Endothelial cell of umbilical vein (primary cell): ENCODE results near the gene CNST. TPM values are rescaled to one million over a fixed set of nuclear protein-coding genes. Genes with fewer than 3 reads are reported as not detected.

Experiments
- BruUV-seq: library from RNA; stranded (reverse); fragments of 400-500 nt; replicated peaks from 2 replicates; lab custom pipeline; 2021; lab: Mats Ljungman, UMichigan
- CTCF ChIA-PET: fragments of 300-600, 350-600 bp; sonication (Branson Sonifier 250); formaldehyde crosslinking; loops from one replicate; lab custom pipeline; 2021; ENCODE audit warnings: antibody characterized with exemption, inconsistent platforms; lab: Charles Lee
- POLR2A ChIA-PET: fragments of 300-600, 350-600 bp; sonication (Branson Sonifier 250); formaldehyde crosslinking; loops from one replicate; lab custom pipeline; 2021; ENCODE audit warnings: antibody characterized with exemption, inconsistent platforms; lab: Charles Lee
- DNase-seq: peaks from one replicate; pipeline ENCODE4 v3.0.0-alpha.2; 2011; ENCODE audit warnings: low read depth, low spot score
- FAIRE-seq: peaks from 2 replicates; lab custom pipeline; 2011; peaks lifted over from hg19 to GRCh38; lab: Jason Lieb, UNC
- H2AFZ ChIP-seq: 2 replicates; pipeline ENCODE4 v1.6.0; 2012; ENCODE audit warnings: low read depth, low read length, control low read depth, inconsistent platforms
- H3K27ac ChIP-seq: 2 replicates; pipeline ENCODE4 v1.5.1; 2011; ENCODE audit warnings: low read depth, mild to moderate bottlenecking, control low read depth, low read length, moderate library complexity; ENCODE audit not compliant: insufficient read depth
- H3K27me3 ChIP-seq, 2 experiments: 2 replicates each; pipeline versions ENCODE4 v1.6.0 to v1.6.1; 2011; ENCODE audit warnings: low read length in 2 of 2, mixed read lengths in 1 of 2; ENCODE audit not compliant: control insufficient read depth in 2 of 2, insufficient read depth in 2 of 2
- H3K36me3 ChIP-seq, 2 experiments: 2 replicates in 1 of 2; 3 replicates in 1 of 2; pipeline ENCODE4 v1.5.1; 2011; ENCODE audit warnings: low read length in 2 of 2, mild to moderate bottlenecking in 1 of 2, moderate library complexity in 1 of 2; ENCODE audit not compliant: control insufficient read depth in 2 of 2, insufficient read depth in 2 of 2; ENCODE audit errors: extremely low read depth in 1 of 2
- H3K4me1 ChIP-seq: 3 replicates; pipeline ENCODE4 v1.5.1; 2011; ENCODE audit warnings: mild to moderate bottlenecking, low read length; ENCODE audit not compliant: control insufficient read depth, insufficient read depth; ENCODE audit errors: extremely low read depth
- H3K4me2 ChIP-seq: 2 replicates; pipeline ENCODE4 v1.6.1; 2011; ENCODE audit warnings: low read length, control low read depth, mixed read lengths; ENCODE audit not compliant: insufficient read depth
- H3K4me3 ChIP-seq, 3 experiments: fragments of 200-600 bp in 1 of 3; sonication (generic), shearing (Covaris generic) in 1 of 3; replicated peaks in 1 of 3; 2 replicates each; pipeline ENCODE4 v1.5.1; 2011 to 2016; ENCODE audit warnings: control low read depth in 3 of 3, low read length in 3 of 3, mild to moderate bottlenecking in 2 of 3, inconsistent platforms in 1 of 3, low read depth in 1 of 3, moderate library complexity in 1 of 3; ENCODE audit not compliant: insufficient read depth in 1 of 3
- H3K79me2 ChIP-seq: 2 replicates; pipeline ENCODE4 v1.6.0; 2012; ENCODE audit warnings: low read length, inconsistent platforms; ENCODE audit not compliant: control insufficient read depth, insufficient read depth
- H3K9ac ChIP-seq: replicated peaks from 2 replicates; pipeline ENCODE3; 2011; ENCODE audit warnings: low read length, control low read depth; ENCODE audit not compliant: insufficient read depth; ENCODE audit errors: extremely low read depth
- H3K9me1 ChIP-seq: replicated peaks from 3 replicates; pipeline ENCODE4 v1.6.0; 2011; ENCODE audit warnings: mild to moderate bottlenecking, low read length; ENCODE audit not compliant: control insufficient read depth, insufficient read depth; ENCODE audit errors: extremely low read depth
- H3K9me3 ChIP-seq: replicated peaks from 2 replicates; pipeline ENCODE4 v1.5.1; 2012; ENCODE audit warnings: low read length, inconsistent platforms; ENCODE audit not compliant: control insufficient read depth, insufficient read depth
- H4K20me1 ChIP-seq: replicated peaks from 2 replicates; pipeline ENCODE3; 2011; ENCODE audit warnings: mild to moderate bottlenecking, low read length; ENCODE audit not compliant: control insufficient read depth, insufficient read depth; ENCODE audit errors: extremely low read depth
- EZH2 ChIP-seq: IDR thresholded peaks from 2 replicates; pipeline ENCODE4 v1.6.1; 2012; ENCODE audit warnings: borderline replicate concordance, low read depth, mild to moderate bottlenecking, moderate library complexity, low read length, inconsistent platforms; ENCODE audit not compliant: severe bottlenecking
- FOS ChIP-seq: IDR thresholded peaks from 2 replicates; pipeline ENCODE4 v1.6.1; 2011; ENCODE audit warnings: mild to moderate bottlenecking, low read length, moderate library complexity, borderline replicate concordance; ENCODE audit not compliant: insufficient read depth
- GATA2 ChIP-seq: IDR thresholded peaks from 2 replicates; pipeline ENCODE4 v1.7.0; 2011; ENCODE audit warnings: low read depth, mild to moderate bottlenecking, moderate library complexity, mixed read lengths, low read length; ENCODE audit not compliant: insufficient read length, insufficient read depth
- JUN ChIP-seq: IDR thresholded peaks from 2 replicates; pipeline ENCODE4 v1.6.1; 2011; ENCODE audit warnings: borderline replicate concordance, low read depth; ENCODE audit not compliant: insufficient read length, insufficient read depth
- MYC ChIP-seq: IDR thresholded peaks from one replicate; pipeline ENCODE4 v1.6.1; 2011; ENCODE audit warnings: mild to moderate bottlenecking, low read depth, low read length
- POLR2A ChIP-seq: IDR thresholded peaks from 2 replicates; pipeline ENCODE4 v1.6.1; 2012; ENCODE audit warnings: low read depth, mild to moderate bottlenecking, control low read depth, low read length
- POLR2AphosphoS5 ChIP-seq: IDR thresholded peaks from 2 replicates; pipeline ENCODE4 v1.6.1; 2012; ENCODE audit warnings: low read depth, mild to moderate bottlenecking, control low read depth, low read length, moderate library complexity; ENCODE audit not compliant: insufficient read depth
- dilution Hi-C: fragments of 300-500 bp; cut with MboI; formaldehyde crosslinking; loops from one replicate; pipeline ENCODE4 v1.15.0; 2019; ENCODE audit warnings: low sequenced_read_pairs; ENCODE audit not compliant: extremely low pct_ligation_motif_present
- intact Hi-C: fragments of 100-400 bp; cut with micrococcal nuclease; formaldehyde crosslinking; loops from one replicate; pipeline ENCODE4 v1.10.0; 2022
- polyA plus RNA-seq, 4 experiments: library from polyadenylated mRNA; depleted of rRNA in 3 of 4; stranded (reverse) in 3 of 4; unstranded in 1 of 4; fragments of >200 nt; gene quantifications; 2 replicates each; pipeline versions ENCODE4 v1.2.1 to v1.2.3, GENCODE V29; 2011 to 2012; ENCODE audit warnings: missing spikeins in 1 of 4
- total RNA-seq: library from RNA; stranded (reverse); gene quantifications from 2 replicates; pipeline ENCODE4 v1.2.3, GENCODE V29; 2021
- TF ChIP-seq, protein P1 (sequence below), 2 donors: IDR thresholded peaks; 1 replicate in 1 of 2; 2 replicates in 1 of 2; pipeline ENCODE4 v1.5.1; 2011; ENCODE audit warnings: low read length in 2 of 2, mild to moderate bottlenecking in 2 of 2, moderate library complexity in 2 of 2, control low read depth in 1 of 2, inconsistent platforms in 1 of 2, low read depth in 1 of 2; ENCODE audit not compliant: insufficient read depth in 1 of 2; ENCODE audit errors: extremely low read depth in 1 of 2
- TF ChIP-seq, protein P2 (sequence below): IDR thresholded peaks from 2 replicates; pipeline ENCODE4 v1.6.1; 2011; ENCODE audit not compliant: insufficient read depth, insufficient read length

Gene CNST
- total and polyA plus RNA-seq, 2 donors (not counting 3 experiments of a cell fraction or from before 2014, with no cell fraction given): 6.3 to 18.1 TPM

- Histone ChIP-seq H3K4me1 (no peaks in the 10 kb centered on the region), H3K27ac (no peak overlapping the region), H3K9me1 (no peaks in the 10 kb centered on the region), H4K20me1 (no peaks in the 10 kb centered on the region), H2AFZ (no peak overlapping the region), H3K4me3 (no peak overlapping the region), H3K4me2 (no peak overlapping the region), H3K36me3 (no peaks in the 10 kb centered on the region), H3K9me3 (no peaks in the 10 kb centered on the region), H3K9ac (no peak overlapping the region), H3K79me2 (no peaks in the 10 kb centered on the region), H3K27me3 (peaks cover 0 to 2% of the 10 kb centered on the region in 2 experiments)
- BruUV-seq: no TSS peak
- no peak for FAIRE-seq
- dilution Hi-C loops (no loop called here), intact Hi-C loops (no loop called here)
- TF ChIP-seq JUN: no peak
- TF ChIP-seq, protein P1, sequence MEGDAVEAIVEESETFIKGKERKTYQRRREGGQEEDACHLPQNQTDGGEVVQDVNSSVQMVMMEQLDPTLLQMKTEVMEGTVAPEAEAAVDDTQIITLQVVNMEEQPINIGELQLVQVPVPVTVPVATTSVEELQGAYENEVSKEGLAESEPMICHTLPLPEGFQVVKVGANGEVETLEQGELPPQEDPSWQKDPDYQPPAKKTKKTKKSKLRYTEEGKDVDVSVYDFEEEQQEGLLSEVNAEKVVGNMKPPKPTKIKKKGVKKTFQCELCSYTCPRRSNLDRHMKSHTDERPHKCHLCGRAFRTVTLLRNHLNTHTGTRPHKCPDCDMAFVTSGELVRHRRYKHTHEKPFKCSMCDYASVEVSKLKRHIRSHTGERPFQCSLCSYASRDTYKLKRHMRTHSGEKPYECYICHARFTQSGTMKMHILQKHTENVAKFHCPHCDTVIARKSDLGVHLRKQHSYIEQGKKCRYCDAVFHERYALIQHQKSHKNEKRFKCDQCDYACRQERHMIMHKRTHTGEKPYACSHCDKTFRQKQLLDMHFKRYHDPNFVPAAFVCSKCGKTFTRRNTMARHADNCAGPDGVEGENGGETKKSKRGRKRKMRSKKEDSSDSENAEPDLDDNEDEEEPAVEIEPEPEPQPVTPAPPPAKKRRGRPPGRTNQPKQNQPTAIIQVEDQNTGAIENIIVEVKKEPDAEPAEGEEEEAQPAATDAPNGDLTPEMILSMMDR (IDR thresholded peaks at IDR 0.05; ENCODE audit: extremely low read depth in 1 of 2, insufficient read depth in 1 of 2, low read depth in 1 of 2, low read length in 2 of 2): no peak
- no peak for TF ChIP-seq FOS
- TF ChIP-seq MYC: no peak
- TF ChIP-seq POLR2A: no peak
- TF ChIP-seq POLR2AphosphoS5: no peak
- TF ChIP-seq, protein P2, sequence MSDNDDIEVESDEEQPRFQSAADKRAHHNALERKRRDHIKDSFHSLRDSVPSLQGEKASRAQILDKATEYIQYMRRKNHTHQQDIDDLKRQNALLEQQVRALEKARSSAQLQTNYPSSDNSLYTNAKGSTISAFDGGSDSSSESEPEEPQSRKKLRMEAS: no peak
- TF ChIP-seq GATA2: no peak
- no peak for TF ChIP-seq EZH2
- ChIA-PET CTCF (interaction anchor here (1.4 kb wide), 1 partner anchor 19 kb away, joined by 4 read pairs; no protein-coding TSS in a partner anchor), POLR2A (no interaction called here)
- DNase-seq: no peak
These were observed 141.9 kb downstream of the CNST start for GRCh38 chr1:246708166-246708565.
